Immature natural killer cell (primary cell): Measurements from ENCODE around the gene PLBD1. TPM values are rescaled to one million over a fixed set of nuclear protein-coding genes. Genes with fewer than 3 reads are reported as not detected.

ENCODE experiments used
- polyA plus RNA-seq, 3 donors: library from polyadenylated mRNA; unstranded; fragments of 300-500 nt; fragmentation: Illumina TruSeq; gene quantifications; one replicate each; pipeline ENCODE4 v1.2.3, GENCODE V29; 2021

The PLBD1 gene
- polyA plus RNA-seq, 3 donors from 2014 or later, result 1.8 to 8.4 (median 7.0) TPM

Other genes with a start within 250 kb of the PLBD1 start
- 100 to 1,000 TPM in 1 of 3 donors, 10 to 100 TPM in 2; 47.9 to 114 (median 84.9) TPM for gene ATF7IP, start 202.2 kb downstream of the PLBD1 start, polyA plus RNA-seq
- gene GUCY2C, start 128.7 kb upstream of the PLBD1 start, polyA plus RNA-seq, result not detected
- 10 to 100 TPM; 27.1 to 73.5 (median 47.5) TPM for gene WBP11, start 235.6 kb upstream of the PLBD1 start, polyA plus RNA-seq
- 1 to 10 TPM in 1 of 3 donors, under 1 TPM in 1, not detected in 1; 0.57 to 1.1 TPM for gene C12orf60, start 235.8 kb upstream of the PLBD1 start, polyA plus RNA-seq
- under 1 TPM in 1 of 3 donors, not detected in 2; 0.10 TPM for gene SMCO3, start 246.3 kb upstream of the PLBD1 start, polyA plus RNA-seq